ENCODE data around the gene NFIB.

Gene NFIB

GRCh38 chr9:14304259-14304658 is 9.7 kb downstream of the NFIB start:
- H3K4me3 ChIP-seq (replicated peaks; ENCODE audit: low read depth, low read length) = no peak overlapping the region

GRCh38 chr9:14303521-14303920 is 10.4 kb downstream of the NFIB start:
- DNase-seq (ENCODE audit: extremely low read depth, insufficient read length) = no peak
- no peak overlapping the region for H3K4me3 ChIP-seq (replicated peaks; ENCODE audit: low read depth, low read length)
- no peaks in the 10 kb centered on the region for H3K27me3 ChIP-seq (replicated peaks; ENCODE audit: control insufficient read depth, insufficient read depth, low read length)
- H3K36me3 ChIP-seq (ENCODE audit: control insufficient read depth, insufficient read depth, low read length) = no peaks in the 10 kb centered on the region
- no peak for TF ChIP-seq CTCF (IDR thresholded peaks at IDR 0.05; ENCODE audit: insufficient read depth, low read length, poor library complexity, severe bottlenecking)

More at GRCh38 chr9:14304259-14304658, 9.7 kb downstream of the NFIB start:
- H3K36me3 ChIP-seq (ENCODE audit: control insufficient read depth, insufficient read depth, low read length) = no peaks in the 10 kb centered on the region
- DNase-seq (ENCODE audit: extremely low read depth, insufficient read length) = no peak
- TF ChIP-seq CTCF (IDR thresholded peaks at IDR 0.05; ENCODE audit: insufficient read depth, low read length, poor library complexity, severe bottlenecking) = no peak
- no peaks in the 10 kb centered on the region for H3K27me3 ChIP-seq (replicated peaks; ENCODE audit: control insufficient read depth, insufficient read depth, low read length)

- H3K27me3 ChIP-seq (replicated peaks; ENCODE audit: control insufficient read depth, insufficient read depth, low read length) = no peaks in the 10 kb centered on the region
- DNase-seq (ENCODE audit: extremely low read depth, insufficient read length) = no peak
- no peak for TF ChIP-seq CTCF (IDR thresholded peaks at IDR 0.05; ENCODE audit: insufficient read depth, low read length, poor library complexity, severe bottlenecking)
- no peak overlapping the region for H3K4me3 ChIP-seq (replicated peaks; ENCODE audit: low read depth, low read length)
- no peaks in the 10 kb centered on the region for H3K36me3 ChIP-seq (ENCODE audit: control insufficient read depth, insufficient read depth, low read length)
These were observed 10.8 kb downstream of the NFIB start for GRCh38 chr9:14303100-14303499.

- H3K4me3 ChIP-seq (replicated peaks; ENCODE audit: low read depth, low read length) = no peak overlapping the region
- H3K27me3 ChIP-seq (replicated peaks; ENCODE audit: control insufficient read depth, insufficient read depth, low read length) = no peaks in the 10 kb centered on the region
- no peak for DNase-seq (ENCODE audit: extremely low read depth, insufficient read length)
- TF ChIP-seq CTCF (IDR thresholded peaks at IDR 0.05; ENCODE audit: insufficient read depth, low read length, poor library complexity, severe bottlenecking) = no peak
- no peaks in the 10 kb centered on the region for H3K36me3 ChIP-seq (ENCODE audit: control insufficient read depth, insufficient read depth, low read length)
These were observed 11.5 kb downstream of the NFIB start for GRCh38 chr9:14302405-14302804.

- Histone ChIP-seq H3K27me3 (replicated peaks; ENCODE audit: control insufficient read depth, insufficient read depth, low read length) (no peaks in the 10 kb centered on the region), H3K4me3 (replicated peaks; ENCODE audit: low read depth, low read length) (no peak overlapping the region), H3K36me3 (ENCODE audit: control insufficient read depth, insufficient read depth, low read length) (no peaks in the 10 kb centered on the region)
- no peak for DNase-seq (ENCODE audit: extremely low read depth, insufficient read length)
- no peak for TF ChIP-seq CTCF (IDR thresholded peaks at IDR 0.05; ENCODE audit: insufficient read depth, low read length, poor library complexity, severe bottlenecking)
These were observed 12.3 kb downstream of the NFIB start for GRCh38 chr9:14301583-14302021.

- DNase-seq (ENCODE audit: extremely low read depth, insufficient read length) = no peak
- Histone ChIP-seq H3K36me3 (ENCODE audit: control insufficient read depth, insufficient read depth, low read length) (no peaks in the 10 kb centered on the region), H3K4me3 (replicated peaks; ENCODE audit: low read depth, low read length) (no peak overlapping the region), H3K27me3 (replicated peaks; ENCODE audit: control insufficient read depth, insufficient read depth, low read length) (no peaks in the 10 kb centered on the region)
- TF ChIP-seq CTCF (IDR thresholded peaks at IDR 0.05; ENCODE audit: insufficient read depth, low read length, poor library complexity, severe bottlenecking) = no peak
These were observed 12.9 kb downstream of the NFIB start for GRCh38 chr9:14301006-14301405.
